ENCODE results near the gene TAF6L.

GRCh38 chr11:62810748-62811147 is 39.6 kb downstream of the TAF6L start:
- no peak for TF ChIP-seq CTCF (IDR thresholded peaks at IDR 0.05)
- TF ChIP-seq EP300 (IDR thresholded peaks at IDR 0.05), result no peak
- TF ChIP-seq POLR2A (IDR thresholded peaks at IDR 0.05), result no peak

All from ovary (tissue), 3 donors.